NCI-H2196 treated with DMSO at 0.1 percent for 48 hours (cell line): ENCODE measurements around the gene FCRLB.
"Not testable (repeated sequence)": the region's sequence is repeated elsewhere in the genome, so short reads cannot be mapped to it uniquely, and the experiment has no call there.

Source experiments
- DNase-seq: peaks from one replicate; lab custom pipeline; 2025; ENCODE audit not compliant: unreplicated experiment; lab: John Stamatoyannopoulos, UW

Gene FCRLB, protein sequence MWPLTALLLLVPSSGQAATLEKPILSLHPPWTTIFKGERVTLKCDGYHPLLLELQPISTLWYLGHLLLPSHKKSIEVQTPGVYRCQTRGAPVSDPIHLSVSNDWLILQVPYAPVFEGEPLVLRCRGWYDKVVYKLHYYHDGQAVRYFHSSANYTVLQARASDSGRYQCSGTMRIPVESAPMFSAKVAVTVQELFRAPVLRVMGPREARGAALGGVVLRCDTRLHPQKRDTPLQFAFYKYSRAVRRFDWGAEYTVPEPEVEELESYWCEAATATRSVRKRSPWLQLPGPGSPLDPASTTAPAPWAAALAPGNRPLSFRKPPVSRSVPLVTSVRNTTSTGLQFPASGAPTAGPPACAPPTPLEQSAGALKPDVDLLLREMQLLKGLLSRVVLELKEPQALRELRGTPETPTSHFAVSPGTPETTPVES

DNA sequence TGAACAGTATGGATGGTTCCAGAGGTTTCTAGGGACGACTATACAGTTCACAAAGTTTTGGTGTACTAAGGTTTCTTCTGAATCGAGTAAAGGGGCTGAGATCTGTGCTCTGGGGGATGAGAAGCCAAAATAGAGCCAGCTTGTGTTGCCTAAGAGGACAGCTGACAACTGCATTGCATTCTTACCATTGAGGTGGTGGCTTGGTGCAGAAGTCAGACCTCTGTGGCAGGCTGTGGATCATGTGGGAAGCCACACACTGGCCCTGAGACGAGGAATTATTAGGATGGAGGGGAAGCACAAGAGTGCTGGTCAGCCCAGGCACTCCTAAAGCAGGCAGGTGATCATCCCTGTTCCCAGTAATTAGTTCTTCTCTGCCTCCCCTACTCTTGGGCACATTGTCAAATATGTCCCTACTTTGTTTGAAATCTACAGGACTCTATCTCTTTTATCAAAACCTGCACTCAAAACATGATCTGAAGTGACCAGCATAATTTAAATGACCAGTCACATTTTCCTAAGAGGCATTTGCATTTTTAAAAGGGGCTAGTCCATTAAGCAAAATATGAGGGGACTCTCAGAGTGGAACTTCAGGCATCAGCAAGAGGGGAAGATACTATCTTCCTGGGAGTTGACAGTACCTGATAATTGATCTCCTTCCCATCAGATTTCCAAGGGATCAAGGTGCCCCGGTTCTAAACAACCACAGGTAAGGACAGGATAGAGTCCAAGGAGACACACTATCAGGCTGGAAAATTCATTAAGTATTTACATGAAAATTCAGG is at the start of gene FCRLB:
Gene FCRLB (plus strand): TSS at position 589 of the 782 bp plus-strand sequence. CDS start 1,129 bp downstream, outside the sequence.
- DNase-seq = no peak

DNA sequence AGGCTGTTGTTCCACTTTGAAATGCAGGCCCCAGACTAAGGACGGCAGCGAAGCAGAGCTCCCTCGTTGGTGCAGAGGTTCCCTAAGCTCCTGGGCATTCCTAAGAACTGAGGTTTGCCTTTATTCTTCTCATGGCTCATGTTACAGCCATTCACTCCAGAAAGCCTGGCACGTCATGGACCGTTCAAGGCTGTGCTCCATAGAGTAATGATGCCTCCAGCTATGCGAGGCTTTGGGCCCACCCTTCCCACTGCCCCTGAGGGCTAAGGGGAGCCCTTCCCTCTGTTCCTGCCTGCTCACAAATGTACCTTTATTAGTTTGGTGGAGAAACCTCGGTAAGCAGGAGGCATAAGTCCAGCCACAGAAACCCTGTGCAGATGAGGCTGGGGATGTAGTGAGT is 47.9 kb upstream of the FCRLB start:
- DNase-seq = not testable (repeated sequence)

DNA sequence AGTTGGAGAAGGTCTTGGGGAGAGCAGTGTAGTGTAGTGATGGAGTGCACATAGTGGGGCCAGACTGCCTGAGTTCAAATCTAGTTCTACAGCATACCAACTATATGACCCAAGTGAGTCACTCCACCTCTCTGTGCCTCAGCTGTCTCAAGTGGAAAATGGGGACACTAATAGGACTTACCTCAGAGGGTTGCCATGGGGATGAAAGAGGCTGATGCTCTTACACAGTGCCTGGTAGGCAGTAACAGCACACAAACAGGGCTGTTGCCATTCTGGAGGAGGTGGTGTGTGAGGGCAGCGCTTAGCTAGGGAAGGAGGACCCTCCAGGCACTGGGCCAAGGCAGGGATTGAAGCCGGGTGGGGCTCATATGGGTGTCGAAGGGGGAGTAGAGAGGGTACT is 46.9 kb upstream of the FCRLB start:
- not testable (repeated sequence) for DNase-seq

DNA sequence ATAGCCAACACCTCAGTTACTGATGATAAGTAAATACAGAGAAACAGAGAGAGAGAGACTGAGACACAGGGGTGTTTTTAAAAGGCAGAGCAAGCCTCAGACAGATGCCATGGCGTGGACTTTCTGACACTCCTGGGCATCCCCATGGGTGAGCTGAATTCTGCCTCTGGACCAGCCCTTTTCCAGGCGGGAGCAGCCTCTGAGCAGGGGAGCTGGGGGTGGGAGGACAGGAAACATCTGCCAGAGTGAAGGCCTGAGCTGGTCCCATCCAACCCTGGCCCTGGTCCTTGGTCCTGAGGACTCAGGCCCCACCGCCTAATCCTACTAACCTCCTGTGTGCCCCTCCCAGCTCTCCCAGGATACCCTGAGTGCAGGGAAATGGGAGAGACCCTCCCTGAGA is 46.4 kb upstream of the FCRLB start:
- DNase-seq = not testable (repeated sequence)

DNA sequence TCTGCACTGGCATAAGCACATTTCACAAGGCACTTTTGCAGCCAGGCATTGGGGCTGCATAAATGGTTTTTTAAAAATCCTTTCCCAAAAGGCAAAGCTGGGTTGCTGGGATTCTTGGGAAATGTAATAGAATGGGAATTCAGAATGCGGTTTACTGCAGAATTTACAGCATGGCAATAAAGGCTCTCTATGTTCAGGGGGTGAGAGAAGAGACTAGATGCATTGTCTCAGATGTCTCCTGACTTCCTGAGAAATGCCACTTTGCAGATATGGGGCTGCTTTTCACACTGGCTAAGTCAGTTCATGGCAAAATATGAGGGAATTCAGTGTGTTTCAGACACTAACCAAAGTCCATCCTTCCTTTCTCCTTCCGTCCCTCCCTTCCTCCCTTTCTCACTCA is 44.9 kb upstream of the FCRLB start:
- DNase-seq = no peak

DNA sequence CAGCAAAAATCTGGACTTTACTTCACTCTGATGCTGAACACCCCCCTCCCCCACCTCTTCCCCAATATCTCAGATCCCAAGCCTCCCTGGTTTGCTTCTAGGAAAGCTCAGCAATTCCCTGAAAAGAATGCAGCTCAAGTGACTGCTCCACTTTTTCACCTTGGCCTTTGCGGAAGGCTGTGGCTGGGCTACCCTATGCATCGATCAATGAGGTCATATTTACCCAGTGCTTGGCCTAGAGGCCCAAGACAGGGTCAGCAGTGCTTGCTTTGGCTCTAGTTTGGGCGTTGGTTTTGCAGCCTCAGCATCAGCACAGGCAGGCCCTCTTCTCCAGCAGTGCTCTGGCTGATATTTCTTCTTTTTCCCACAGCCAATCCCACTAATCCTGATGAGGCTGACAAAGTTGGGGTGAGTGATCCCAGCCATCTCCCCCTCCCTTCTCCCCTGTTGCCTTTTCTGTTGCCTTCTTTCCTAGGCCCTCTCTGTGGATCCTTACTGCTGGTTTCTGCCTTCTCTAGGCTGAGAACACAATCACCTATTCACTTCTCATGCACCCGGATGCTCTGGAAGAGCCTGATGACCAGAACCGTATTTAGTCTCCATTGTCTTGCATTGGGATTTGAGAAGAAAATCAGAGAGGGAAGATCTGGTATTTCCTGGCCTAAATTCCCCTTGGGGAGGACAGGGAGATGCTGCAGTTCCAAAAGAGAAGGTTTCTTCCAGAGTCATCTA is 44.2 kb upstream of the FCRLB start:
- DNase-seq = no peak

DNA sequence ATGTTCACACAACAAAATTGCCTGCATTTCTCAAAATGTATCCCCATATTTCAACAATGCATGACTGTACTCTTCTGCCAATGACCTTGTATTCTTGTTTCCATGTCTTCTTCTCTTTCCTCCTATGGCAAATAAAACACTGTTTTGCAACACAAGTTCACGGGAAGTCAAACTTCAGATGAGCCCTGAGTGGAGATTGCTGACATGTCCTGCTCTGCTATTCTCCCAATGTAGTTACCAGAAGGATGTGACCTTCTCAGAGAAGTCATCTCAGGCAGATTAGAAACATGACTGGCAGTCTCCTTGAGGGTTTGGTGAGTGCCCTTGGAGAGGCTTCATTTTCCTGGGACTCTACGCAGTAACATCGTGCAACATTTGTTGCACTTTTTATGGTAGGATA is 42.8 kb upstream of the FCRLB start:
- DNase-seq = no peak

DNA sequence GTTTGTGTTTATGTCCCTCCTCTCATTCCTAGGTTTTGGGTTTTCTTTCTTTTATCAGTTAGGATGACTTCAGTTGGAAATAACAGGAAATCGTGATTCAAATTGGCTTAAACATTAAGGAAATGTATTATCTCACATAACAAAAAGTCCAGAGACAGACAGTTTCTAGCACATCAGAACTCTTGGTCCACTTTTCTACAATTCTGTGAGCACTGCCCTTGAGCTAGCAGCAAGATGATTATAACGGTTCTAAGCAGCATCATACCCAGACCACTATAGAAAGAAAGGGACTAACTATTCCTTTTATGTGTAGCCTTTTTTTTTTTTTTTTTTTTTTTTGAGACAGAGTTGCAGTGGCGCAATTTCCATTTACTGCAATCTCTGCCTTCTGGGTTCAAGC is 39.5 kb upstream of the FCRLB start:
- no peak for DNase-seq

DNA sequence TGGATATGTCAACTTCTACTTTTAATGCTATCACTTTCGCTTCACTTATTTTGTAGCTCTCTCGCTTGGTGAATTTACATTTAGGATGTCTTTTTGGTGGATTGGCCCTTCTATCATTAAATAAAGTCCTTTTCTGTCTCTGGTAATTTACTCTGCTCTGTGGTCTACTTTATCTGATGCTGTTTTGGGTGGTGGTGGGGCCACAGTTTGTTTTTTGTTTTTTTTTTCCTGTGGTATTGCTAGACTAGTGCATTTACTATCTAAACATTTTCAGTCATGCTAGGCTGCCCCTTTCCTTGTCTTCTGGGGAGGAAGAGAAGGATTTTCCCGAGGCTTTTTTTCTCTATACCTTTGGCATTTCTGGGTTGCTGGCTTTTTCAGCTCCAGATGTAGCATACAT is 32.4 kb upstream of the FCRLB start:
- DNase-seq = no peak

DNA sequence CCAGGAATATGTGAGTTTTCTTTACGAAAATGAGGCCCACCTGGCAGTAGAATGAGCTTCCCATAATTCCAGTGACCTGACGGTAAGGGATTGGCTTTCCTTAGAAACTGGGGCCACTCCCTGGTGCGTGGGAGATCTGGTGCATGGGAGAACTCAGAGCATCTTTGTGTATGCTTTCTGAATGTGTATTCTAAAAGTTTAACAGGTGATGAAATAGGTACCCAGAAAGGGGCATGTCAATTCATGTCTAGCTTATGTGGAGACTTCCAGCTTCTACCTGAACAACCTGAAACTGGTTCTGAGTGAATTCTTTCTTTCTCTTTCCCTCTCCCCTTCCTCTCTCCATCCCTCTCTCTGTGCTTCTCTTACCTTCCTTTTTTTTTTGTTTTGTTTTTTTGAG is 29.5 kb upstream of the FCRLB start:
- DNase-seq = no peak

DNA sequence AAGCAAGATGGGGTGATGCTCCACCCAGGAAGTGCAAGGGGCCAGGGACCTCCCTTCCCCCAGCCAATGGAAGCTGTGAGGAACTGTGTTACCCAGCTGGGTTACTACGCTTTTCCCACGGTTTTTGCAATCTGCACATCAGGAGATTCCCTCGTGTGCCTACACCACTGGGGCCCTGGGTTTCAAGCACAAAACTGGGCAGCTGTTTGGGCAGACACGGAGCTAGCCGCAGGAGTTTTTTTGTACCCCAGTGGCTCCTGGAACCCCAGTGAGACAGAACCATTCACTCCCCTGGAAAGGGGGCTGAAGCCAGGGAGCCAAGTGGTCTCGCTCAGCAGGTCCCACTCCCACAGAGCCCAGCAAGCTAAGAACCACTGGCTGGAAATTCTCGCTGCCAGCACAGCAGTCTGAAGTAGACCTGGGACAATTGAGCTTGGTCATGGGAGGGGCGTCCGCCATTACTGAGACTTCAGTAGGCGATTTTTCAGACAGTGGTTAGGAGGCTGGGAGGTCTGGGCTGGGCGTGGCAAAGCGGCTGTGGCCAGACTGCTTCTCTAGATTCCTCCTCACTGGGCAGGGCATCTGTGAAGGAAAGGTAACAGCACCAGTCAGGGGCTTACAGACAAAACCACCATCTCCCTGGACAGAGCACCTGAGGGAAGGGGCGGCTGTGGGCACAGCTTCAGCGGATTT is 28.2 kb upstream of the FCRLB start:
- not testable (repeated sequence) for DNase-seq

DNA sequence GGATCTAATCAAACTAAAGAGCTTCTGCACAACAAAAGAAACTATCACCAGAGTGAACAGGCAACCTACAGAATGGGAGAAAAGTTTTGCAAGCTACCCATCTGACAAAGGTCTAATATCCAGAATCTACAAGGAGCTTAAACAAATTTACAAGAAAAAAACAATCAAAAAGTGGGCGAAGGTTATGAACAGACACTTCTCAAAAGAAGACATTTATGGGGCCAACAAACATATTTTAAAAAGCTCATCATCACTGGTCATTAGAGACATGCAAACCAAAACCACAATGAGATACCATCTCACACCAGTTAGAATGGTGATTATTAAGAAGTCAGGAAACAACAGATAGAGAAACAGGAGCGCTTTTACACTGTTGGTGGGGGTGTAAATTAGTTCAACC is 23.0 kb upstream of the FCRLB start:
- DNase-seq = not testable (repeated sequence)

DNA sequence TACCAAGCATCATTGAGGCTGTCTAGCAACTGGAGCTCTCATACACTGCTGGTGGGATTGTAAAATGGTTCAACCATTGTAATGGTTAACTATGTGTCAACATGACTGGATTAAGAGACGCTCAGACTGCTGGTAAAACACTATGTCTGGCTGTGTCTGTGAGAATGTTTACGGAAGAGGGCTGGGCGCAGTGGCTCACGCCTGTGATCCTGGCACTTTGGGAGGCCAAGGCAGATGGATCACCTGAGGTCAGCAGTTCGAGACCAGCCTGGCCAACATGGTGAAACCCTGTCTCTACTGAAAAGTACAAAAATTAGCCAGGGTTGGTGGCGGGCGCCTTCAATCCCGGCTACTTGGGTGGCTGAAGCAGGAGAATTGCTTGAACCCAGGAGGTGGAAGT is 19.1 kb upstream of the FCRLB start:
- no peak for DNase-seq

DNA sequence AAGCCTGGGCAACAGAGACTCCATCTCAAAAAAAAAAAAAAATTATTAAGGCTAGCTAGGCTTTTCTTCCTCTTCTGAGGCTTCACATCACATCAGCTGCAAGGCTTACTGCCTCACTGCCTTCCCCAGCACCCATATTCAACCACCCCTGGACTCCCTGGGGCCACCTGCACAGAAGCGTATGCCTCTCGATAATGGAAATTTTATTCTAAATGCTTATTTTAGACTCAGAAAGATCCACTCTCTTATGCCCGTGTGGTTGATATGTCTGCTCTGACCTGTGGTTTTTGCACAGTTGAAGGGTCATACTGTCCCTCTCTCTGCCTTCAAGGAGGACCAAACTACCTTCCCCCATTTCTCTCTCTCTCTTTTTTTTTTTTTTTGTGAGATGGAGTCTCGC is 15.8 kb upstream of the FCRLB start:
- DNase-seq = no peak

DNA sequence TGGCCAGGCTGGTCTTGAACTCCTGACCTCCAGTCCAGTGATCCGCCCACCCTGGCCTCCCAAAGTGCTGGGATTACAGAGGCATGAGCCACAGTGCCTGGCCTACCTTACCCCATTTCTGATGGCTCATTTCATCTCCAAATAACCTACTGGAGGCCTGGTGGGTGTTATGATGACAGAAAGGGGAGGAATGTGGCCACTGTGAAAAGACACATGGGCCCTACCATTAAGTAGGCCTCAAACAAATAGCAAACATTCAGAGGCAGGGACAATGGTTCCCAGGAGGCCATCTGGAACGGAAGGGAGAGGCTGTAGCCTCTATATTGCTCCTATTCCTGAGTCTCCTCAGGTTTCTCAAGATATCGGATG is 15.2 kb upstream of the FCRLB start:
- DNase-seq = no peak

DNA sequence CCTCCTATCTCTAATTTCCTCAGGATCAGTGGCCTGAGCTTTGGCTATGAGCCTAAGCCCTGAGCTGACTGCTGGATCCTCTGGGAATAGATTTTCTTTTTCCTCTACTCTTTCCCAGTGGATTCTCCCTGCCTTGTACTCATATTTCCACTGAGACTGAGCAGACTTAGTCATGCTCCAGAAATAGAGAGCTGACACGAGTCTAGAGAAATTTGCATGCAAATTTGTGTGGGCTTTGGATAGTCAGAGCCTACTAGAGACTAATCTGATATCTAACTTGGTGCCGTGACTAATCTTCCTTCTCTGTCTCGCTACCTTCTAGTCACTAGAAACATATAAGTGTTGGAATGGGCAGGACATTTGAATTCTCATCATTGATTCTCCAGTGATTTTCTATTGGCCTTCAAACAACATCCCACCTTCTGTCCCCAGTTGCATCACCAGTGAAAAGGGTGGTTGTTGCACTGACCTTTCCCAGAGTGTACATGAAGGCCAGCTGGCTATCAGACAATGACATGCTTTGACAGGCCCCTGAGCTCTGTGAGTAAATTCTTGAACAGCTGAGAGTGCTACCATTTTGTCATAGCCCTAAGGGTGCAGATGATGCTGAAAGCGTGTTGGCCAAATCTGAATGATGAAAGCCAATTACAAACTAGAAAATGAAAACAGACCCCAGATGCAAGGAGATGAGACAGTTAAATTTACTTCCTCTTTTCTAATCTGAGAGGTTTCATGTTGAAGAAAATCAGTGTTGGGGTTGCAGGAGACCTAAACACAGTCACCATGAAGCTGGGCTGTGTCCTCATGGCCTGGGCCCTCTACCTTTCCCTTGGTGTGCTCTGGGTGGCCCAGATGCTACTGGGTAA is 14.6 kb upstream of the FCRLB start, which contains the start of gene FCRLA:
Gene FCRLA (plus strand): TSS at position 748 of the 866 bp plus-strand sequence. CDS start 36 bp downstream, at position 784.
- DNase-seq = no peak

DNA sequence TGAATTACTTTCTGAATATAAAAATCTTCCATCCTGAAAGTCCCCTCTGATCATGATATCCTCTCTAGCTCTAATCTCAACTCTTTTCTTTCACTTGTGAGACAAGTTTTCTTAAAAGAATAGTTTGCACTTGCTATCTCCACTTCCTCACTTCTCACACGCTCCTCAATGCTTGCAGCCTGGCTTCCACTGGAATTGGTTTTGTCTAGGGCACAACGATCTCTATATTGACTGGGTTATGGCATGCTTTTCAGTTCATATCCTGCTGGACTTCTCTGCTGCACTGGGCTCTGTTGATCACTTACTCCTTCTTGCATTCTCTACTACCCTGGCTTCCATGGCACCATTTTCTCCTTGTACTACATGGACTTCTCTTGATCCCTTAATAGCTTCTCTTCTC is 13.8 kb upstream of the FCRLB start:
- DNase-seq = no peak

DNA sequence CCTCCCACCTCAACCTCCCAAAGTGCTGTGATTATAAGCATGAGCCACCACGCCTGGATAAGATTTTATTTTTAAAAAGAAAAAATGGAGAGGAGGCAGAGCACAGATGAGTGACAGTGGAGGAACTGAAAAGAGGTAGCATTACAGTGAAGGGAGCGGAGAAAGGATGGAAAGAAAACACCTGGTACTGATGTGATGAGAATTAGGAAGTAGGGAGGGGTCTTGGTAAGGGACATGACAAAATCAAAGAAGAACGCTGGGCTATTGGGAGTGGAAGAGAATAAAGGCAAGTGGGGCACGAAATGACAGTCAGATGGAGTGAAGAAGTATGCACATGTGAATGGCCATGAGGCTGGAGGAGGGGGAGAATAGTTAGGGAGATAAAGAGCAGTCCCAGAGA is 12.0 kb upstream of the FCRLB start:
- DNase-seq = no peak

DNA sequence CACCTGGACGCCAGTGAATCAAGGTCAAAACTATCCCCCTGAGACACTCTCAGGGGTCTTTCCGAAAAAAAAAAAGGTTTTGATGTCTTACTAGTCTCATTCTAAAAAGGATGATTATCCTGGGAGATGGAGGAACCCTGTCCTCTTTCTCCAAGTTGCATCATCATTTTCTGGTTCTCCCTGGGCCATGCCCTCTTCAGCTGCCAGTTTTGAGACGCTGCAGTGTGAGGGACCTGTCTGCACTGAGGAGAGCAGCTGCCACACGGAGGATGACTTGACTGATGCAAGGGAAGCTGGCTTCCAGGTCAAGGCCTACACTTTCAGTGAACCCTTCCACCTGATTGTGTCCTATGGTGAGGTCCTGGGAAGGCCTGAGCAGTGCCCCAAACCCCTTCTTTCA is 10.8 kb upstream of the FCRLB start:
- no peak for DNase-seq
